Retinal pigment epithelial cell (primary cell): ENCODE data around the gene A1BG.
"Not testable (repeated sequence)": the region's sequence is repeated elsewhere in the genome, so short reads cannot be mapped to it uniquely, and the experiment has no call there.

ENCODE experiments used
- DNase-seq: peaks from one replicate; pipeline ENCODE4 v3.0.0-alpha.2; 2010; ENCODE audit warnings: low read depth
- H3K4me3 ChIP-seq: 2 replicates; pipeline ENCODE4 v1.5.1; 2011; ENCODE audit warnings: mild to moderate bottlenecking, low read length, control low read depth, moderate library complexity
- TF ChIP-seq, protein P1 (sequence below): conservative IDR thresholded peaks from 2 replicates; pipeline ENCODE4 v1.5.1; 2011; ENCODE audit warnings: low read depth, low read length, control low read depth, inconsistent platforms

A1BG gene

DNA sequence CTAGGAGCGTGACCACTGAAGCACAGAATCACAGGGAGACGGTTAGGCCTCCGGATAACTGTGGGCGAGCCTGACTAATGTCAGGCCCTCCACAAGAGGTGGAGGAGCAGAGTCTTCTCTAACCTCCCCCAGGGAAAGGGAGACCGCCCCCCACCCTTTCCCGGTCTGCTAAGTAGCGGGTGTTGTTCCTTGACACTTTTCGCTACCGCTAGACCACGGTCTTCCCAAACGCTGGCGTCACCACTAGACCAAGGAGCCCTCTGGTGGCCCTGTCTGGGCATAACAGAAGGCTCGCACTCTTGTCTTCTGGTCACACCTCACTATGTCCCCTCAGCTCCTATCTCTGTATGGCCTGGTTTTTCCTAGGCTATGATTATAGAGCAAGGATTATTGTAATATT is 42.6 kb downstream of the A1BG start:
- not testable (repeated sequence) for H3K4me3 ChIP-seq, DNase-seq
- TF ChIP-seq, protein P1, sequence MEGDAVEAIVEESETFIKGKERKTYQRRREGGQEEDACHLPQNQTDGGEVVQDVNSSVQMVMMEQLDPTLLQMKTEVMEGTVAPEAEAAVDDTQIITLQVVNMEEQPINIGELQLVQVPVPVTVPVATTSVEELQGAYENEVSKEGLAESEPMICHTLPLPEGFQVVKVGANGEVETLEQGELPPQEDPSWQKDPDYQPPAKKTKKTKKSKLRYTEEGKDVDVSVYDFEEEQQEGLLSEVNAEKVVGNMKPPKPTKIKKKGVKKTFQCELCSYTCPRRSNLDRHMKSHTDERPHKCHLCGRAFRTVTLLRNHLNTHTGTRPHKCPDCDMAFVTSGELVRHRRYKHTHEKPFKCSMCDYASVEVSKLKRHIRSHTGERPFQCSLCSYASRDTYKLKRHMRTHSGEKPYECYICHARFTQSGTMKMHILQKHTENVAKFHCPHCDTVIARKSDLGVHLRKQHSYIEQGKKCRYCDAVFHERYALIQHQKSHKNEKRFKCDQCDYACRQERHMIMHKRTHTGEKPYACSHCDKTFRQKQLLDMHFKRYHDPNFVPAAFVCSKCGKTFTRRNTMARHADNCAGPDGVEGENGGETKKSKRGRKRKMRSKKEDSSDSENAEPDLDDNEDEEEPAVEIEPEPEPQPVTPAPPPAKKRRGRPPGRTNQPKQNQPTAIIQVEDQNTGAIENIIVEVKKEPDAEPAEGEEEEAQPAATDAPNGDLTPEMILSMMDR: peak; percentile 26

DNA sequence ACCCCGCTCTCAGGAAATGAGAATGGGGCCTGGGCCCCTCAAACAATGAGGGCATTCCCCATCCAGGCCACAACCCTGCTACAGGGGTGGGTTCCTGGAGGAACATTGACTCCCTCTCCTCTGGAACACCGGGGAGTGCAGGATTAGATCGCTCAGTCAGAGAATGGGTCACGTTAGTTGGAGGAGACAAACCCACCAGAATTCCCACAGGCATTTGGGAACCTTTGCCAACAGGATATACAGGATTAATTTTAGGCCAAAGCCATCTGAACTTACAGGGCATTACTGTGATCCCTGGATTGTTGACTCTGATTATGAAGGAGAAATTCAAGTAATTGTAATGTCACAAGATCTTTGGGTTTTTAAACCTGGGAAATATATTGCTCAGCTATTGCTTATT is 45.6 kb downstream of the A1BG start:
- TF ChIP-seq, protein P1: no peak
- H3K4me3 ChIP-seq: no peak overlapping the region
- no peak for DNase-seq

- no peak for DNase-seq
- TF ChIP-seq, protein P1: no peak
- peak overlapping the region; percentile 95 for H3K4me3 ChIP-seq
Observed at GRCh38 chr19:58305932-58306323, 47.4 kb downstream of the A1BG start.

- peak; percentile 89 for DNase-seq
- H3K4me3 ChIP-seq: peak within 1 kb of the TSS; percentile 95
Observed at GRCh38 chr19:58305065-58305931, 48.0 kb downstream of the A1BG start, which contains the start of gene ERVK3-1. ERVK3-1 (plus strand) TSS chr19:58305377; CDS start chr19:58312169, 6,792 bp downstream.

GRCh38 chr19:58304748-58305064 is 48.6 kb downstream of the A1BG start:
- DNase-seq: no peak
- TF ChIP-seq, protein P1: no peak
- peak overlapping the region; percentile 95 for H3K4me3 ChIP-seq

More at GRCh38 chr19:58305065-58305931, 48.0 kb downstream of the A1BG start, which contains the start of gene ERVK3-1:
- TF ChIP-seq, protein P1: no peak

- H3K4me3 ChIP-seq: peak overlapping the region; percentile 95
- TF ChIP-seq, protein P1: no peak
- DNase-seq: no peak
Observed at GRCh38 chr19:58304255-58304654, 49.0 kb downstream of the A1BG start.

DNA sequence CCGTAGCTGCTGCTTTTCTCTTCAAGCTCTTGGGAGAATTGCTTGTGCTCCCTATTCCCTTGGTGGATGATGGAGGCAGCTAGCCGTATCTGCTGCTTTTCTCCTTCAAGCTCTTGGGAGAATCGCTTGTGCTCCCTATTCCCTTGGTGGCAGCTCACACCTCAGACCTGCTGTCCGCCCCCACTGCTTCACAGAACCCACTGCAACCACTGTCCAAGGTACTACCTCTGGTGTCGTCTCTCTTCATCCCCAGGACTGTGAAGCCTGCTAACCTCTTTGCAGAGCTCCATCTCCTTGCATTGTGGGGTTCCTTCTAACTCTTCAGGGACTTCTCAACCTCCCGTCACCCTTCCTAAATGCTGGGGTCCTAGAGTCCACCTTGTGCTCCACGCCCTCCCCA is 52.7 kb downstream of the A1BG start:
- no peak for DNase-seq
- TF ChIP-seq, protein P1: no peak
- no peak overlapping the region for H3K4me3 ChIP-seq
